Islet of Langerhans (tissue), 1 donor: ENCODE measurements around the gene GARS1.
"Not testable (repeated sequence)": the region's sequence is repeated elsewhere in the genome, so short reads cannot be mapped to it uniquely, and the experiment has no call there.

Experiments used
- FAIRE-seq: peaks from one replicate; lab custom pipeline; 2011; peaks lifted over from hg19 to GRCh38; lab: Jason Lieb, UNC

Gene GARS1

DNA sequence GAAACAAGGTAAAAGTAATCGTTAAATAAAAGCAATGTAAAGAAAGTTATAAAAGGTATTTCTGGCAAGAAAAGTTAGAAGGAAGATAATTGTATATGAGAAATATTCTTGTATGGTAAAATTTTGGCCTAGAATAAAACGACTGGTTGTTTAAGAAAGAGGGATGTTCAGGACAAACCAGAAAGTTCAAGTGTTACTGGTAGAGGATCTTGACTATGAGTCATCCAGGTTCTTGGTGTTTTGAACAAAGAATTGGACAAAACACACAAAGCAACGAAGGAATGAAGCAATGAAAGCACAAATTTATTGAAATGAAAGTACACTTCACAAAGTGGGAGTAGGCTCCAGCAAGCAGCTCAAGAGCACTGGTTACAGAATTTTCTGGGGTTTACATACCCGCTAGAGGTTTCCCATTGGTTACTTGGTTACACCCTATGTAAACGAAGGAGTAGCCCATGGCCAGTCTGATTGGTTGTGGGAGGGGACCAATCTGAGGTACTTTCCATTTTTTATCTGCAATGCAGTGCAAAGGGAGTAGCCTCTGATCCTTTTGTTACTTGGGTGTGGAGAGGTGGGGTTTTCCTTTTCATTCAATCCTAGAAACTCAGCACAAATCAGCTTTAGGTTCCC, 22.4 kb upstream of the GARS1 start:
- no peak for FAIRE-seq

DNA sequence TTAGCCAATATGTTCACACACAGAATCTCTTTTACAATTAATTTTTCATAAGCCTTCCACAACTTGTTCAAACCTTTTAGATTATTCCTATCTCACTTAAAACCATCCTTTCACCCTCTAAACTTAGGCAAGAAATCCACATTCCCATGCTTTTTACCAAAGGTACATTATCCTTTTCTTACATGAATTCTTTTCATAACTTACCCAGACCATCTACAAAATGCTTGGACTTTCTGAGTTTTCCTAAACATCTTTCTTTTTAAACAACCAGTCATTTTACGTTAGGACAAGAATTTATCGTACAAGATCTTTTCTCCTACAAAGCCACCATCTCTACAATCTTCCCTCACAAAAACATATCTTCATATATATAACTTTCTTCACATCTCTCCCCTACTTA, 18.8 kb upstream of the GARS1 start:
- FAIRE-seq = no peak

DNA sequence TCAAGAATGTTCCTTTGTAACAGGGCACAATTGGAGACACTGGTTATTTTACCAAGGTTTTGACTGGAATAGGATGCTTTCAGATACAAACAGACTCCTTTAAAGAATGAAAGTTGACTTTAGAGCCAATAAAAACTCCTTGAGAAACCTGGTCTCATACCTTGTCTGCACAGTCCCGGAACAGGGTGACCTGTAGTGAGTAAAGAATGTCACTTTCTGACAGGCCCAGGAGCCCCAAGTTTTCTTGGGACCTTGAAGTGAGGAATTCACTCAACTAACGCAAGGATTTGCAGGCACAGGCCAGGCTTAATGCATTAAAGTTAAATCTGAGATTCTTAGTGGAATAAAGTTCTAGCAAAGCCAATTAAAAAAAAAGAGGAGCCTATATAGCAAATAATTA, 11.5 kb upstream of the GARS1 start:
- no peak for FAIRE-seq

DNA sequence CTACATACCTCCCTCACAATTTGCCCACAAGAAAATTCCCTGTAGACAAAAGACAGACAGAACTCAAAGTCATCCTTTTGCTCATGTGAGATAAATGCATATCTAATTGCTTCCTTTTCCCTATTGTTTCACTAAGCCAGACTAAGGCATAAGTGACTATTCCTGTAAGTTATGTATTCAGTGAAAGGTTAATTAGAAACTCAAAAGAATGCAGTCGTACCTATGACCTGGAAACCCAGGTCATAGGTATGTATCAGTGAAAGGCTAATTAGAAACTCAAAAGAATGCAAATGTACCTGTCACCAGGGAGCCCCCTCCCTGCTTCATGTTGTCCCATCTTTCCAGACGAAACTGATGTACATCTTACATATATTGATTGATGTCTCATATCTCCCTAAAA, 10.3 kb upstream of the GARS1 start:
- no peak for FAIRE-seq

DNA sequence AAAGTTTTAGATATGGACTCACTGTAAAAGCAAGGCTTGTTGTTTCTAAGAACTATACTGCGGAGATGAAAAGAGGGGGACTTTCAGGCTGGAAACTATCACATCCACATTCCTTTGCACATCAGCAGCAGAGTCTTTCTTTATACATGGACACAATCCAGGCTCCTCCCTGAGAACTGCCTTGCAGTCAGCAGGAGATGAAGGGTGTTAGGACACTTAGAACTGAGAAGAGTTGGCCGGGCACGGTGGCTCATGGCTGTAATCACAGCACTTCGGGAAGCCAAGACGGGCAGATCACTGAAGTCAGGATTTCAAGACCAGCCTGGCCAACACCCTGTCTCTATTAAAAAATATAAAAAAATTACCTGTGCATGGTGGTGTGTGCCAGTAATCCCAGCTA, 9.7 kb upstream of the GARS1 start:
- FAIRE-seq = no peak

DNA sequence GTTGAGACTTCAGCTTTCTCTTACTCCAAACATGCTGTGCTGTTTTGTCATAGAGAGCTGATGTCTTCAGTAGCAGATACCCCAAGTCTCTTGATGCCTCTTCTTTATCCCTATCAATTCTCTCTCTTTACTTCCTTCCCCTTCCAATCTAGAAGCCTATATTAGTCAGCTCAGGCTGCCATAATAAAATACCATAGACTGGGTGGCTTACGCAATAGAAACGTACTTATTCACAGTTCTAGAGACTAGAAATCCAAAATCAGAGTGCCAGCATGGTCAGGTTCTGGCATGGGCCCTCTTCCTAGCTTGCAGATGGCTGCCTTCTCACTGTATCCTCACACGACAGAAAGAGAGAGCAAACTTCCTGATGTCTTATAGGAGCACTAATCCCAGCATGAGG, 9.0 kb upstream of the GARS1 start:
- no peak for FAIRE-seq

DNA sequence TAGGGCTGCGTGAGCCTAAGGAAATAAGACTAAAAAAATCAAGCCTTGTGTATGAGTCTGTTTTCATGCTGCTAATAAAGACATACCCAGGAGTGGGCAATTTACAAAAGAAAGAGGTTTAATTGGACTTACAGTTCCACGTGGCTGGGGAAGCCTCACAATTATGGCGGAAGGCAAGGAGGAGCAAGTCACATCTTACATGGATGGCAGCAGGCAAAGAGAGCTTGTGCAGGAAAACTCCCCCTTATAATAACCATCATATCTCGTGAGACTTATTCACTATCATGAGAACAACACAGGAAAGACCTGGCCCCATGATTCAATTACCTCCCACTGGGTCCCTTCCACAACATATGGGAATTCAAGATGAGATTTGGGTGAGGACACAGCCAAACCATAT, 7.1 kb upstream of the GARS1 start:
- FAIRE-seq = not testable (repeated sequence)

DNA sequence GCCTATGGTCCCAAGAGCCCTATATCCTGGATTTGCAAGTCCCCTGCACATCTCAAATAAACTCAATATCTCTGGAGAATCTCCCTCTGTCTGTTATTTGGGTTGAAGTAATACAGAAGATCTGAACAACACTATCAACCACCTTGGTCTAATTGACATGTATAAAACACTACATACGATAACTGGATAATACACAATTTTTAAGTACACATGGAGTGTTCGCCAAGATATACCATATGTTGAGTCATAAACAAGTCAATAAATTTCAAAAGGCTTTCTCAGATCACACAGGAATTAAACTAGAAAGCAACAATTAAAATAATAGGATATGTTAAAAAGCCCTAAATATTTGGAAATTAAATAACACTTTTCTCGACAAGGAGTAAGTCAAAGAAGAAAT, 5.6 kb upstream of the GARS1 start:
- FAIRE-seq = no peak

DNA sequence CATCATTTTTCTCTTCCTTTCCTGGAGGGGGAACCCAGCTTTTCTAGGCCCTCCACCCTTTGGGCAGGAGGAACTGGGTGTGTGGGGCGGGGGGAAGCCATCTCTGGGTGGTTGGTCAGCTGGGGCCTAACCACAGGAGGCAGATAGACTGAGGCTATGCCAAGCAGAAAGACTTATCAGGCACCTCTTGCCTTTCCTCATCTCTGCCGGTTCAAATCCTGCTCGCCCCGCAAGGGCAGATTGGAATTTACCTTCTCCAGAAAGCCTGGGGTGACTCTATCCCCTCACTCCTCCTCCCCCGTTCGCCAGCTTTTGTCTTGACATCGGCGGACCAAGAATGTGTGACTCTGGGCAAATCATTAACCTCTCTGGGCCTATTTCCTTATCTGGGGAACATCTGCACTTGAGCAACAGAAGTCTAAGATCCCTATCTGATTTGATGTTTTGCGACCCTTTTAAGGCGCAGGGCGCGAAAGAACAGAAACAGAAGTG, 584 bp upstream of the GARS1 start:
- FAIRE-seq = no peak

DNA sequence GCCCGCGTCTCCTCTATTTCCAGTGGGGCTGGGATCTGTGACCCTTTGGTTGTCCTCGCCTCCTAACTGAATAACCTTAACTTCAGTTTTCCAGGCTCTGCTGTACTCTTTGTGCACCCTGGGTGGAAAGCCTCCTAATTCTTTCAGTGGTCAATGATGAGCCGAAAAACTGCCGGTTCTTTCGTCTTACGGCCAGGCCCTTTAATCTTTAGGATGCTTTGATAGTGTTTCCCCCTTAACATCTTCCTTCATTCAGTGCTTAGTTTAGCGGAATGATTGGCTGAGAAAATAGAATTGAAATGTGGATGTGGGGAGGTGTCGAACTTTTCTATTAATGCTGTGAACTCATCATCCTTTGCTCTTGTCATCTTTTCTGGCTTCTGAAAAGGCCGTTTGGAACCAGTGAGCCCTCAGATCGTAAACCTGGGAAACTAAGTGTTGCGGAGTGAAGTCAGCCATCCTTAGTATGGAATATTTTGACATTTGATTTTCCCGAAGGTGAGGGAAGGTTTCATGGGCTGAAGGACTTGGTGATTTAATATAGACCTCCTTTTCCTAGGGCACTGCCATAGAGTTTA, 847 bp downstream of the GARS1 start:
- FAIRE-seq = no peak

DNA sequence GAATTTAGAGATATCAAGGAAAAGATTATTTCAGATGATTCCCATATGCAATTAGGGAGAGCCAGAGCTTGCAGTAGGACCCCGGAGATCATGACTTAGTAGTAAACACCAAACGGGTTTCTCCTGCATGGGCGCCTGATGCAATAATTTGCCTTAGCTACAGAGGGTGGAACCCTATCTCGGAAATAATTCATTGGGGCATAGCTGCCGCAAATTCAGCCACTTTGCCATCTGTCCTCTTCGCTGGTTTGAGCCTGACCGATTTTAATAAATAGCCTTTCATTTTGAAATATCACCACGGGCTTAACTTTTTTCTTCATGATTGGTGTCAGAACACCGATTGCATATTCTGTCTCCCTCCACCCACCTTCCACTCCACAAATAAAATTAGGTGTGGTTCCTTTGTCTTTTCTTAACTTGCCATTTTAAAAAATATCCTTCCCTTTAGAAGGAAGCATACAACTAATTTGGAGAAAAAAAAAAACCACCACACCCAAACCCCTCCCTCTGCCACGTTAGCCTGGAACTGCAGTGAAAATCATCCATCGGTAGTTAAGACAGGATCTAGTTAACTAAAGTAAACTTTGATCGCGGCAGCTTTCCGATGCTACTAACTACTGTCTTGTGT, 1.4 kb downstream of the GARS1 start:
- FAIRE-seq = no peak

DNA sequence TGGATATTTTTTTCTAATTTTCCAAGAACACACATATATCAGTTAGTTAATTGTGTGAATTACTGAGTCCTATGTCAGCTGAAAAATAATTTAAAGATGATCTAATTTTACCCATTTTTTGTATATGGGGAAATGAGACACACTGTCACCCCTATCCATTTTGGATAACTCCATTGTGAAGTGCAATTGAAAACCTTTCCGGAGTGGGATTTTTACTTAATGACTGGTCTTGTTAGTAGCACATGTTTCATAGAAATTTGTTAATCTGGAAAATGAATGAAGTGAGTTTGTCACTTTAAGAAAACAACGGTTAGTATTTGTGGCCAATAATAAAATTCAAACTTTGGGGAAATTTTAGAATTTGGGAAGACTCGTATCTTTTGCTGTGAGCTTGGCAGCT, 2.0 kb downstream of the GARS1 start:
- no peak for FAIRE-seq

DNA sequence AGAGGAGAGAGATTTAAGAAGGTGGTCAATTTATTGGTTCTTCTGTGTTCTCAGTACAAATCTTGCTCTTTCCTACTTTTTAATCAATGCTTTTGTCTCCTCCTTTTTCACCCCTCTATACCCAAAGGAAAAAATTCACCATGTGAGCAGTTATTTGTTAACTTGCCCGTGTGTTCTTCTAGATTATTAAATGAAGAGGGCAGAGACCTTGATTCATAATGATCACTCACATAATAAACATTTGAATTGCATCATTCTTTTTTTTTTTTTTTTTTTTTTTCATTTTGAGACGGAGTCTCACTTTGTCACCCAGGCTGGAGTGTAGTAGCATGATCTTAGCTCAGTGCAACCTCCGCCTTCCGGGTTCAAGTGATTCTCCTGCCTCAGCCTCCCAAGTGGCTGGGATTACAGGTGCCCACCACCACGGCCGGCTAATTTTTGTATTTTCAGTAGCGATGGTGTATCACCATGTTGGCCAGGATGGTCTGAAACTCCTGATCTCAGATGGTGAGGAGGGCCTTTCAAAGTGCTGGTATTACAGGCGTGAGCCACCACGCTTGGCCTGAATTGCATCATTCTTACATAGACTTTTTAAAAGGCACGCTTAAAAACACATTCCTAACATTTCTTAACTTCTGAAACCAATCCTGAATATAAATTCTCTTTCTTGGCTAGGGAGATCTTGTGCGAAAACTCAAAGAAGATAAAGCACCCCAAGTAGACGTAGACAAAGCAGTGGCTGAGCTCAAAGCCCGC, 3.6 kb downstream of the GARS1 start:
- no peak for FAIRE-seq

DNA sequence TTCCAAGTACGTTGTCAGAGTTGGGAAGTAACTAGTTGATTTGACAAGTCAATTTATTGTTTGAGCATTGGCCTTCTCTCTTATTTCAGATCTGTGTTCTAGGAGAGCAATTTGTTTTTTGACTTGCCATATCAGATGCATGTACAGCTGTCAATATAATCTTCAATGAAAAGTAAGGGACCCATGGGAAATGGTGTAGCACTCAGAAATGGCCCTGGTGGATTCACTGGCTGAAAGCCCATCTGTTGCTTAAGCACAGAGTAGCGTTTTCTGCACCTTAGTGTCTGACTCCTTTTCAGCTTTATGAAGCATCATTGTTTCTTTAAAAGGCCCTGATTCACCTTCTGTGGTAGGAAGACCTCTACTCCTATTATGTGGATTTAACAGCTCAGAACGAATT, 10.2 kb downstream of the GARS1 start:
- no peak for FAIRE-seq

DNA sequence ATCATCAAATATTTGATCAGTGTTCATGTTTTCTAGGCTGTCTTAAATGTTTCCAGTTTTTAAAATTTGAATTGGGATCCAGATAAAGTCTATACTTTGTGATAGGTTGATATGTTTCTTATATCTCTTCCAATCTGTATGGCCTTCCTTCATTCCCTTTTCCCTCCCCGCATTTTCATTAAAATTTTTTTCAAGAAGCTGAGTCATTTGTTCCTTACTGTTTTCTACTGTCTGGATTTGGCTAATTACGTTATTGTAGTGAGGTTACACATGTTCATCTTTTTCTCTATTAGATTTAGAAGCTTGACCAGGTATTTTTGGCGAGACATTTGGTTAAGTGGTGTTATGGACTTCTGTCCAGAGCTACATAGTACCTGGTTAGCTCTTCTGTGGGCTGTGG, 11.2 kb downstream of the GARS1 start:
- FAIRE-seq = no peak

DNA sequence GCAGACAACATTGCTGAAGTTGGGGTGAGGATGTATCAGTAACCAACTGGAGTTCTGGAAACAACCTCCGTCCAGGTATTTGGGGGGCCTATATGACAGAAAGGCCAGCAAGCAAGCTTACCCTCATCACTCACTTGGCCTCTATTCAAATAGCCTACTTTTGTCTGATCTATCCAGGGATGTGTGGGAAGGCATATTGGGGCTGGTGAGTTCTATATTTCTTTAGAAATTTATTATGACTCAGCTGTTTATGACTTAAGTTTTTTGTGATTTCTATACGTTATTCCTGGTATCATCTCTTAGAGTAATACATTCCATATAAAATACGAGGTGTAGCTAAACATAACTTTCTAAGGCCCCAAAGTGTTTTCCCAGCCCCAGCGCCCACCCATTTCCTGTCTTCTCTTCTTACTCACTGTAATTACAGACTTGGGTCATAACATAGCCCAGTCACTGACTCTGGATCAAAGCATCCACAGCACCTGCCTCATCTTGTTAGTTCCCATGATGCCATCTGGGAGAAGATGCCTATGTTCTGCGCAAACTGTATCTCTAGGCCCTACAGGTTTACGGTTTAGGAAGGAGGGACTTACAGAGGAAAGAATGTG, 18.1 kb downstream of the GARS1 start:
- no peak for FAIRE-seq

DNA sequence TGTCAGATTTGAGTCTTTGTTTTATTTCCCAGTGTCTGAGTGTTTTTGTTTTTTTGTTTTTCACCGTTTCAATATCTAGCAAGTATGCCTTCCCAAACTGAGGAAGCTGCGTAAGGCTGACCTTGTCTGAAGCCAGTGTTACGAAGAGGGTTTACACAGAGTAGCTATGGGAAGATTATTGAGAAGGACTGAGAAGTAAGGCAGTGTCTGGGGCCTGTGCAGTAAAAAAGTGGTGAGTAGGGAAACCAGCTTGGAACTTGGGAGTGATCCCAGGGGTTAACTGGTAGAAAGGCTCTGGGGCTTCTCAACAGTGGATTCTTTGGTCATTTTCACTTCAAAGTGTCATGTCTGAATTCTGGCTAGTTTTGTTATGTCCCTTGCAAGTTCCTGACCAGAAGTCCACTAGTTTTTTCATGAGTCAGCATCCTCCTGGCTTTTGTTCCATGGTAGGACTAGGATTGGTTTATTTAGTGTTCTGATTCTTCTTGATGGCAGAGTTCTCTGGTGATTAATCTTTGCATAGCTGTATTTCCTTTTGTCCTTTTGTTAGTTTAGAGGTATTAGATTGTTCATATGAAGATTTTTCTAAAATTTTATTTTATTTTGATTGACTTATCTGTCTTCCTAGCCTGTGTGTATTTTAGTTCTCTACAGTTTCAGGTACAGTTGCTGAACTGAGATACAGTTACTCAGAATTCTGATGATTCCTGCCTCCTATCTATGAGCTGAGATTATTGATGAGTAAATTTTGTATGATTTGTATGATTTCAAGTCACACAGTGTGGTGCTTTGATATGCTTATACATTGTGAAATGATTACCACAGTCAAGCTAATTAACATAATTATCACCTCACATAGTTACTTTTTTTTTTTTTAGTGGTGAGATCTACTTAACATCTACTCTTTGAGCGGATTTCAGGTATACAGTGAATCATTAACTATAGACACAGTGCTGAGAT, 19.0 kb downstream of the GARS1 start:
- no peak for FAIRE-seq

DNA sequence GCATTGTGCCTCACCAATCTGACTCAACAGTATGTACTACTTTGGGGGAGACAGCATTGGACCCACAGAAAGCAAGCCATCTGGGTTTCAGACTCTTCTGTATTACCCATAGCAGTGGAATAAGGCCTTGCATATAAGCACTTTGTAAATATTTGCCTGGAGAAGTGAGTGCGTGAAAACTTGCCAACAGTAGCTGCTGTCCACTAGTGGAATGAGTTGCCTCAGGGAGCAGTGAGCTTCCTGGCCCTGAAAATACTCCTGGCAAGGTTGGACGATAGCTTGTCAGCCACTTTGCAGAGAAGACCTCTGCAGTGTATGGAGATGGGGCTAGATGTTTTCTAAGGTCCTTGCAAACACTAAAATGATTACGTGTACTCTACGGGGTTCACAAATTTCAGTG, 21.6 kb downstream of the GARS1 start:
- no peak for FAIRE-seq

DNA sequence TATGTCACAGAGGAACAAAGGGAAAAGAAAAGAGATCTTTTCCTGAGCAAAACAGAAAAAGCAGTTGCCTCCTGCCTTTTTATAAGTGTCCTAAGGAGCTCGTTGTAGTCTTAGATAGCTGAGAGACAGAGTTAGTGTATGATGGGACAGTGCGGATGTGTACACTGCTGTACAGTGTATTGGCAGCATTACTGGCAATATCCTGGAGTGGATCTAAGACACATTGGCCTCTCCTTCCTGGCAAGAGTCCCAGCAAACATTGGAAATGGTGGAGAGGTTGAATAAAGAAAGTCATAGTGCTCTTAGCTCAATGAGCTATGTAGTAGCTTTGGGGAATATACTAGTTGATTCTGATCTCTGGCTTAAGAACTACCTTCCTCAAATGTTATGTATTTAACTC, 22.7 kb downstream of the GARS1 start:
- FAIRE-seq = no peak

DNA sequence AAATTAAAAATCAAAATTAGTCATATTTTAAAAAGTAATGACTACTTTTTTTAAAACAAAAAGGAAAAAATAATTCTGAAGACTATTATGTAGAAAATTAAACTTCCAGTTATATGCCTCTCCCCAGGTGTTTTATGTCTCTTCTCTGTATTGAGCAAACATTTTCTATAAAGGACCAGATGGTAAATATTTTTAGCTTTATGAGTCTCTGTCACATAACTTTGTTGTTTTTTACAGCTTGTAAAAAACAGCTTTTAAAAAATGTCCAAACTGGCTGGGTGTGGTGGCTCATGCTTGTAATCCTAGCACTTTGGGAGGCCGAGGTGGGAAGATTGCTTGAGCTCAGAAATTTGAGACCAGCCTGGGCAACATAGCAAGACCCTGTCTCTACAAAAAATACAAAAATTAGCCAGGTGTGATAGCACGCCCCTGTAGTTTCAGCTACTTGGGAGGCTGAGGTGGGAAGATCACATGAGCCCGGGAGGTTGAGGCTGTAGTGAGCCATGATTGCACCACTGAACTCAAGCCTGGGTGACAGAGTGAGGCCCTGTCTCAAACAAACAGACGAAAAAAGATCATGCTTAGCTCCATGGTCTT, 23.5 kb downstream of the GARS1 start:
- no peak for FAIRE-seq

DNA sequence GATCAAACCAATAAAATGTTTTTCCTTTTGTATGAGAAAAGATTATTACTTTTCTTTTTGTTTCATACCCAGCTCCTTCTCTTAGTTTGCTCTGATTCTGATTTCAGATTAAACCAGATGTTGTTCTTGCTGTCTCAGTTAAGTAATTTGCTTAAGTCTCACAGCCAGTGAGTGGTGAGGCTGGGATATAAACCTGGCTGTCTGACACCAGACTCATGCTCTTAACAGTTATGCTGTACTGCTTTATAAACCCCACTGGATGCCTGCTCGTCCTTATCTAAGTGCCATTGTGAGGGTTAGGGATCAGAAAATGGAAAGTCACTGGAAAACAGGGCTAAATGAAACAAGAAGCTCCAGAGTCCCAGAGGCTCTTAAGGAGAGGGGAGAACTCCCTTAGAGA, 24.3 kb downstream of the GARS1 start:
- FAIRE-seq = no peak
